GDM1 (cell line): Measurements from ENCODE around the gene PCNX1.
"Not testable (repeated sequence)": the region's sequence is repeated elsewhere in the genome, so short reads cannot be mapped to it uniquely, and the experiment has no call there.

ENCODE experiments used
- DNase-seq: peaks from one replicate; lab custom pipeline; 2025; lab: John Stamatoyannopoulos, UW

The PCNX1 gene

GRCh38 chr14:70916300-70916699, 9.0 kb downstream of the PCNX1 start:
- no peak for DNase-seq

DNA sequence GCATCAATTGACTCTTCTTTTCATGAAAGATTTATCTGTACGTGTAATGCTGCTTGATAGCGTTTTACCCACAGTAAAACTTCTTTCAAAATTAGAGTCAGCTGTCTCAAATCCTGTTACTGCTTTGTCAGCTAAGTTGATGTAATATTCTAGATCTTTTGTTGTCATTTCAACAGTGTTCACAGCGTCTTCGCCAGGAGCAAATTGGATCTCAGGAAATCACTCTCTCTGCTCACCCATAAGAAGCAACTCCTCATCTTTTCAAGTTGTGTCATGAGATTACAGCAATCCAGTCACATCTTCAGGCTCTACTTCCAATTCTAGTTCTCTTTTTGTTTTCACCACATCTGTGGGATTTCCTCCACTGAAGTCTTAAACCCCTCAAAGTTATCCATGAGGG, 9.5 kb downstream of the PCNX1 start:
- no peak for DNase-seq

DNA sequence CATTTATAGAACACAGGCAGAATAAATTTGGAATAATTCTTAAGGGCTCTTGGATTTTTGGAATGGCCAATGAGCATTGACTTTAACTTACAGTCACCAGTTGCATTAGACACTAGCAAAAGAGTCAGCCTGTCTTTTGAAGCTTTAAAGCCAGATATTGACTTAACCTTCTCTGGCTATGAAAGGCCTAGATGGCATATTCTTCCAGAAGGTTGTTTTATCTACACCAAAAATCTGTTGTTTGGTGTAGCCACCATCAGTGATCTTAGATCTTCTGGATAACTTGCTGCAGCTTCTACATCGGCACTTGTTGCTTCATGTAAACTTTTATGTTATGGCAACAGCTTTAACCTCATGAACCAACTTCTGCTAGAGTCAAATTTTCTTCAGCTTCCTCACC, 10.4 kb downstream of the PCNX1 start:
- DNase-seq, result no peak

DNA sequence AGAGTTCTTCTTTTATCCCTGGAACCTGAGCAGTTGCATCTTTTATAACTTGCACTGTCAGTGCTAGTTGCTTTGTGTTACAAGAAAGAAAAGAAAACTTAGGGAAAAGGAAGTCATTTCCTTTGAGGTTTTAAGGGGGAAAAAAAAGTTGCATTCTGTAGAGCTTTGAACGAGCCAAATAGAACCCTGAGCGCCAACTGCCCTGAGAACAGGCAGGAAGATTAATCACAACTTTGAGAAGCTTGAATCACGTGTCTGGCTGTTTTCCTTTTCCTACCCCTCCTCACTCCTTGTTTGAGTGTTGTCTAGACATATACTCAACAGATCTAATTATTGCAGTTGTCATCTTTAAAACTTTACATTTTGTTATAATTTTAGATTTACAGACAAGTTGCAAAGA, 12.5 kb downstream of the PCNX1 start:
- DNase-seq, result peak; percentile 32

GRCh38 chr14:70920608-70921007, 13.3 kb downstream of the PCNX1 start:
- DNase-seq, result no peak

DNA sequence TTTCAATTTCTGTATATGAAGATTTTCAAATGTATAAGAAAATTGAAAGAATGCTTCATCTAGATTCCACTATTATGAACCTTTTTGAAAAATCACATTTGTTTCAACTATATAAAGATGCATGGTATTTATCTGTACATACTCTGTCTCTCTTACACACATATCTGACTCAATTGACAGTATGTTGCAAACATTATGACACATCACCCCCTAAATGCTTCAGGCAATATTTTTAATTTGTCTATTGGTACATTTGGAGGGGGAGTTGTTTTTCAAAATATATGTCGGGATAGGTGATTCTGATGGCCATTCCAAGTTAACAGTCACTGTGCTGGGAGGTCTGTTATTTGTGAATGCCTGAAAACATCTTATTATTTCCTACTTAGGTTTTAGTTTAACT, 14.4 kb downstream of the PCNX1 start:
- no peak for DNase-seq

DNA sequence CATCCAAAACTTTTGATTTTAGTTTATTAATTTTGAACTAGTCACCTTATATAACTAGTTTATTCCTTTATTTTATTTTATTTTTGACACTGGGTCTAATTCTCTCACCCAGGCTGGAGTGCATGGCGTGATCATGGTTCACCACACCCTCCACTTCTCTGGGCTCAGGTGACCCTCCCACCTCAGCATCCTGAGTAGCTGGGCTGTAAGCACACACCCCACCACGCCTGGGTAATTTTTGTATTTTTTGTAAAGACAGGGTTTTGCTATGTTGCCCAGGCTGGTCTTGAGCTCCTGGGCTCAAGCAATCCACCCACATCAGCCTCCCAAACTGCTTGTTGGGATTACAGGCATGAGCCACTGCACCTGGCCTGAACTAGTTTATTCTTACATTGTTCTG, 17.3 kb downstream of the PCNX1 start:
- DNase-seq, result no peak

- DNase-seq, result no peak
Observed at GRCh38 chr14:70926235-70926830, 19.1 kb downstream of the PCNX1 start.

- DNase-seq, result no peak
Observed at GRCh38 chr14:70931008-70931407, 23.7 kb downstream of the PCNX1 start.

GRCh38 chr14:70934084-70934483, 26.8 kb downstream of the PCNX1 start:
- no peak for DNase-seq

DNA sequence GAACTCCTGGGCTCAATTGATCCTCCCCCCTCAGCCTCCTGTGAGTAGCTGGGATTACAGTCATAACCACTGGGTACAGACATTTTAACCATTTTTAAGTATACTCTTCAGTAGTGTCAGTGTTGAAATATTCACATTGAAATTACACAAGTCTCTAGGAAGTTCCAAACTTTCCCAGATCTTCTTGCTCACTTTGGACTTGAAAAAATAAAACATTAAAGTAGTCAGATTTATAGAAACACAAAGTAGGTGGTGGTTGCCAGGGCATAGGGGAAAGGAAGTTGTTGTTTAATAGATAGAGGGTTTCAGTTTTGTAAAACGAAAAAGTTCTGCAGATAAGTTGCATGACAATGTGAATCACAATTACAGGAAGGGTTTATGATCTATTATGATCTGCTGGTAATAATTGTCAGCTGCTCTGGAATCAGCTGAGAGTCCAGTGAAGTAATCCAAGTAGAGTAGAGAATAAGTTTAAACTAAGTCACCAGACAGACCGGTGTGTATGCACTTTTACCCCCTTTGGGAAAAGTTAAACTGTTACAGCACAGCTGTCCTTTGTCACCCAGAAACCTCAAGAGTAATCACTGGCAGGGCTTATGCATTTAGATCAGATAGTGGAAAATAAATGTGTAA, 27.4 kb downstream of the PCNX1 start:
- DNase-seq, result no peak

GRCh38 chr14:70935135-70935534, 27.9 kb downstream of the PCNX1 start:
- DNase-seq, result no peak

- not testable (repeated sequence) for DNase-seq
Observed at GRCh38 chr14:70939693-70940092, 32.4 kb downstream of the PCNX1 start.

DNA sequence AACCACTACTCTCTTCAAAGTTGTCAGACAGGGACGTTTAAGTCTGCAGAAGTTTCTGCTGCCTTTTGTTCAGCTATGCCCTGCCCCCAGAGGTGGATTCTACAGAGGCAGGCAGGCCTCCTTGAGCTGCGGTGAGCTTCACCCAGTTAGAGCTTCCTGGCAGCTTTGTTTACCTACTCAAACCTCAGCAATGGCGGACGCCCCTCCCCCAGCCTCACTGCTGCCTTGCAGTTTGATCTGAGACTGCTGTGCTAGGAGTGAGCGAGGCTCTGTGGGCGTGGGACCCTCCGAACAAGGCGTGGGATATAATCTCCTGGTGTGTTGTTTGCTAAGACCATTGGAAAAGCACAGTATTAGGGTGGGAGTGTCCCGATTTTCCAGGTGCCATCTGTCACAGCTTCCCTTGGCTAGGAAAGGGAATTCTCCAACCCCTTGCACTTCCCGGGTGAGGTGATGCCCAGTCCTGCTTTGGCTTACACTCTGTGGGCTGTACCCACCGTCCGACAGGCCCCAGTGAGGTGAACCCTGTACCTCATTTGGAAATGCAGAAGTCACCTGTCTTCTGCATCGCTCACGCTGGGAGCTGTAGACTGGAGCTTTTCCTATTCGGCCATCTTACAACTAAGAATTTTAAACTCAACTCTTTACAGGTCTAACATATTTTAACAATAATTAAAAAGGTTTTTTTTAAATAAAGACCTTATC, 34.5 kb downstream of the PCNX1 start:
- DNase-seq, result not testable (repeated sequence)

DNA sequence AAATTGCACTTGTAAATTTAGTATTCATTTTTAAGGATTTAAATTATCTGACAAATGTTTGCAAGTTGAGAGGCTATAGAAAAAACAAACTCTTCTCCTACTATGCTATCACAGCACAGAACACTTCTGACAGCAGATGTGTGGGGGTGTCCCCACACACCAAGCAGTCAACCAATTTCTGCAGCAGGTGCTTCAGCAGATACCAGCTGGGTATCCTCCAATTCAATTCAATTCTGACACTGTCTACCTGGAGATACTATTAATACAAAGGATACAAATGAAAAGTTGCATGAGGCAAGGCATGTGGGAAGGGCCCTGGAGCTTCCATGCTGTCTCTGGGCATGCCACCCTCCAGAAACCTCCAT, 35.1 kb downstream of the PCNX1 start:
- no peak for DNase-seq

GRCh38 chr14:70942721-70943120, 35.5 kb downstream of the PCNX1 start:
- not testable (repeated sequence) for DNase-seq

GRCh38 chr14:70943838-70944237, 36.6 kb downstream of the PCNX1 start:
- DNase-seq, result no peak

DNA sequence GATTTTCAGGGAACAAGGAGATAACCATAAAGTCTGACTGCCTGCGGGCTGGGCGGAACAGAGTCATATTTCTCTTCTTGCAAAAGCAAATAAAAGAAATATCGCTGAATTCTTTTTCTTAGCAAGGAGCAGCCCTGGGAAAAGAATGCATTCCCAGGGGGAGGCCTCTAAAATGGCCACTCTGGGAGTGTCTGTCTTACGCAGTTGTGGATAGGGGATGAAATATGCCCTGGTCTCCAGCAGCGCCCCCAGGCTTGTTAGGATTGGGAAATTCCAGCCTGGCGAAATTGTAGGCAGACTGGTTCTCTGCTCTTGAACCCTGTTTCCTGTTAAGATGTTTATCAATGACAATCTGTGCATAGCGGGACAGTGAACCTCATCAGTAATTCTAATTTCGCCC, 40.5 kb downstream of the PCNX1 start:
- DNase-seq, result no peak

DNA sequence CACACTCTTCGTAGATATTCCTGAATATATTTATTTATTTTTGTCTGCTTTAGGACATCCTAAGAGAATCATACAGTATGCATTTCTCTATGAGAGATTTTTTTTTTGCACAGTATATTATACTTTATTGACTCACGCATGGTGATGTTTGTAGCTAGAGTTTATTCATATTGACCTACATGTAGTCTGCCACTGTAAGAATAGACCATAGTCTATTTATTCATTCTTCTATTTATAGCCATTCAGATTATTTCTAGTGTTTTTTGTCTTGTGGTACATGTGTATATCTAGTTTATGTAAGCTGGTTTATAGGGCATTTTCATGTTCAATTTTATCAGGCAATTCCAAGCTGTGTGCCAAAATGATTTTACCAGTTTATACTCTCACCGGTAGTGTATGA, 45.2 kb downstream of the PCNX1 start:
- DNase-seq, result no peak

DNA sequence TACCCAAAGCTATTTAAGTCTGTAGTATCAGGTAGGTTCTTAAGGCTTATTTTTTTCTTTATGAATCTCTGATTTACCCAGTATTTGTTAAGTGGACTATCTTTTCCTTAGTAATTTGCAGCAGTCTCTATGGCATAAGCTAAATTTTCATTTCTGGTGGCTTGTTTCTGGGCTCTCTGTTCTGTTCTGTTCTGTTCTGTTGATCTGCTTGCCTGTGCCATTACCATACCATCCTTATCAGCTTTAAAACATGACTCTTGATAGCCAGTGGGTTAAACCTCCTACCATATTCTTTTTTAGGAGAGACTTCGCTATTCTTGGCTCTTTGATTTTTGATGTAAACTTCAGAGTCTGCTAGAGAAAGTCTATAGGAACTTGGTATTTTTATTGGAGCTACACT, 46.8 kb downstream of the PCNX1 start:
- no peak for DNase-seq

GRCh38 chr14:70955543-70956480, 48.6 kb downstream of the PCNX1 start:
- DNase-seq, result no peak

DNA sequence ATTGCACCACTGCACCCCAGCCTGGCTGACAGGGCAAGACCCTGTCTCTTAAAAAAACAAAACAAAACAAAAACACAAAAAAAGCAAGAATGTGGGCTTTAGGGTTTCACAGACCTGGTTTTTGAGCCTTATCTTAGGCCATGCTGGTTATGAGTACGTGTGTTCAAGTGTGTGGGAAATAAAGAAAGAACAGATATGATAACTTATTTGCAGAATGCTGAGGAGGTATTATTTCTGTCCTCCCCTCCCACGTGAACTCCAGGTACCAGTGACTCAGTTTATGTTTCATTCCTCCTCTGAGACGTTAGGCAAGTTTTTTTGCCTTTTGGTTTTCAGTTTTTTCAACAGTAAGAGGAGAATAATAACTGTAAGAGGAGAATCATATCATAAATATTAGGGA, 49.3 kb downstream of the PCNX1 start:
- DNase-seq, result no peak

DNA sequence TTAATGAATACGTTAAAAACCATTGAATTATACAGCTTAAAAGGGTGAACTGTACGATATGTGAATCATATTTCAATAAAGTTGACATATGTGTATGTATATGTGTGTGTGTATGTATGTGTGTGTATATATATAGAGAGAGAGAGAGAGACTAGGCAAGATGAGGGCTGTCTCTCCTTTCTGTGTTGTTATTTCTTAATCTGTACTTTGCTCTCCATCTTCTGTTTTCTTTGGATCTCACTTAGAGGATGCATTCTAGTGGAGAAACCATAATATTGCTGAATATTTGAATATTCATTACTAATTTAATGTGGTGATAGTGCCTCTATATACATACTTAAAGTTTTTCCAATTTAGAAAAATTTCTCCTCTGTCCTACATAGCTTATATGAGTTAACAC, 50.5 kb downstream of the PCNX1 start:
- DNase-seq, result no peak
